Right ventricle myocardium inferior (tissue), 1 donor: ENCODE measurements around the gene TMEM266. TPM values are rescaled to one million over a fixed set of nuclear protein-coding genes. Genes with fewer than 3 reads are reported as not detected.
"Not testable (repeated sequence)": the region's sequence is repeated elsewhere in the genome, so short reads cannot be mapped to it uniquely, and the experiment has no call there.

ENCODE experiments used
- ATAC-seq: fragments of 200-7000 bp; cut with Tn5 transposase; one replicate; pipeline ENCODE4 v1.9.1; 2020; ENCODE audit warnings: mild to moderate bottlenecking, moderate library complexity
- DNase-seq: peaks from one replicate; pipeline ENCODE4 v3.0.0; 2021; ENCODE audit errors: missing footprints
- intact Hi-C: fragments of 100-400 bp; cut with DNase I; formaldehyde crosslinking; loops from one replicate; pipeline ENCODE4 v1.11.0; 2022
- long read RNA-seq: library from polyadenylated mRNA; unstranded; transcript quantifications from one replicate; pipeline ENCODE4 v2.0.0, GENCODE V29; 2021
- total RNA-seq: library from RNA; stranded (reverse); fragmentation: NEBNext Ultra II Directional; extraction: Animal tissue kit (Norgen Biotek cat#: 25700); gene quantifications from one replicate; pipeline ENCODE4 v1.2.1, GENCODE V29; 2021
- donor health status: DM: no; HTN: yes; CAD: no; lungs with severe emphysema.

TMEM266 gene
- total RNA-seq, result not detected
- long read RNA-seq, result 0 reads

- ATAC-seq, result peak; percentile 52
Observed at GRCh38 chr15:76059320-76060117, at the start of gene TMEM266. TMEM266 (plus strand) TSS chr15:76059985; CDS start chr15:76134264, 74,279 bp downstream.

GRCh38 chr15:76010613-76011012, 49.2 kb upstream of the TMEM266 start:
- no peak for ATAC-seq
- DNase-seq, result no peak
- intact Hi-C loops, result no loop called here

More at GRCh38 chr15:76059320-76060117, at the start of gene TMEM266:
- no peak for DNase-seq
- intact Hi-C loops, result loop anchor here (2.0 kb wide), 1 partner anchor 79 kb away; no protein-coding TSS in a partner anchor

- DNase-seq (peak; percentile 53), ATAC-seq (no peak)
- intact Hi-C loops, result no loop called here
Observed at GRCh38 chr15:76011627-76012551, 47.9 kb upstream of the TMEM266 start, which contains the start of gene NRG4. NRG4 (minus strand) TSS chr15:76012424; CDS start chr15:76011230, 1,194 bp downstream.

- ATAC-seq, intact Hi-C loops, DNase-seq: not testable (repeated sequence)
Observed at GRCh38 chr15:76013470-76013869, 46.3 kb upstream of the TMEM266 start.

GRCh38 chr15:76024021-76024768, 35.6 kb upstream of the TMEM266 start:
- ATAC-seq (no peak), DNase-seq (peak; percentile 18)
- intact Hi-C loops, result no loop called here

- DNase-seq, result no peak
- ATAC-seq, result no peak
- intact Hi-C loops, result no loop called here
Observed at GRCh38 chr15:76032046-76032445, 27.7 kb upstream of the TMEM266 start.

GRCh38 chr15:76033438-76033837, 26.3 kb upstream of the TMEM266 start:
- intact Hi-C loops, result no loop called here
- DNase-seq, result no peak
- no peak for ATAC-seq

- DNase-seq (no peak), ATAC-seq (no peak)
- intact Hi-C loops, result no loop called here
Observed at GRCh38 chr15:76034111-76034510, 25.7 kb upstream of the TMEM266 start.

- DNase-seq (no peak), ATAC-seq (no peak)
- intact Hi-C loops, result no loop called here
Observed at GRCh38 chr15:76035593-76035992, 24.2 kb upstream of the TMEM266 start.

- no peak for ATAC-seq
- no peak for DNase-seq
- intact Hi-C loops, result no loop called here
Observed at GRCh38 chr15:76038512-76038911, 21.3 kb upstream of the TMEM266 start.

- intact Hi-C loops, ATAC-seq: not testable (repeated sequence)
Observed at GRCh38 chr15:76054201-76054600, 5.6 kb upstream of the TMEM266 start.

GRCh38 chr15:76056931-76057330, 2.9 kb upstream of the TMEM266 start:
- intact Hi-C loops, result no loop called here
- ATAC-seq, result no peak
- no peak for DNase-seq

More at GRCh38 chr15:76054201-76054600, 5.6 kb upstream of the TMEM266 start:
- DNase-seq, result not testable (repeated sequence)

- intact Hi-C loops, result no loop called here
- no peak for ATAC-seq
- DNase-seq, result no peak
Observed at GRCh38 chr15:76057332-76058000, 2.3 kb upstream of the TMEM266 start.

GRCh38 chr15:76058714-76059319, 968 bp upstream of the TMEM266 start:
- intact Hi-C loops, result loop anchor here (2.0 kb wide), 1 partner anchor 80 kb away; no protein-coding TSS in a partner anchor
- ATAC-seq (no peak), DNase-seq (no peak)

GRCh38 chr15:76060118-76060989, 569 bp downstream of the TMEM266 start:
- intact Hi-C loops, result no loop called here
- ATAC-seq (no peak), DNase-seq (no peak)

GRCh38 chr15:76061700-76062099, 1.9 kb downstream of the TMEM266 start:
- DNase-seq (no peak), ATAC-seq (no peak)
- intact Hi-C loops, result no loop called here

GRCh38 chr15:76062286-76062685, 2.5 kb downstream of the TMEM266 start:
- ATAC-seq, result no peak
- DNase-seq, result no peak
- intact Hi-C loops, result no loop called here
